Naive thymus-derived CD4-positive, alpha-beta T cell (primary cell): ENCODE measurements around the gene CDC6. TPM values are rescaled to one million over a fixed set of nuclear protein-coding genes. Genes with fewer than 3 reads are reported as not detected.

Experiments used
- ATAC-seq: fragments of 150-1000 bp; cut with Tn5 transposase; 2 replicates; pipeline ENCODE4 v1.10.0; 2021; ENCODE audit warnings: mild to moderate bottlenecking, moderate library complexity
- CTCF ChIA-PET: fragments of 350-600 bp; sonication (Branson Sonifier 250); formaldehyde crosslinking; loops from one replicate; lab custom pipeline; 2021; ENCODE audit warnings: antibody characterized with exemption; lab: Charles Lee
- POLR2A ChIA-PET: fragments of 350-600 bp; sonication (Branson Sonifier 250); formaldehyde crosslinking; loops from one replicate; lab custom pipeline; 2021; ENCODE audit warnings: antibody characterized with exemption, inconsistent platforms; lab: Charles Lee
- DNase-seq, 9 donors: peaks; one replicate each; pipeline versions ENCODE4 v3.0.0 to v3.0.0-alpha.2; 2020 to 2022; ENCODE audit warnings: mixed read lengths in 1 of 9
- H3K27ac ChIP-seq: one replicate; pipeline ENCODE4 v1.7.0; 2013; ENCODE audit warnings: mild to moderate bottlenecking, low read depth, low read length, moderate library complexity
- H3K27me3 ChIP-seq, 2 donors: one replicate each; pipeline ENCODE4 v1.7.0; 2013; ENCODE audit warnings: low read length in 2 of 2, mild to moderate bottlenecking in 2 of 2, moderate library complexity in 2 of 2; ENCODE audit not compliant: control insufficient read depth in 2 of 2, insufficient read depth in 2 of 2
- H3K36me3 ChIP-seq, 3 experiments: 1 replicate in 2 of 3; 2 replicates in 1 of 3; pipeline ENCODE4 v1.7.0; 2013; ENCODE audit warnings: low read length in 3 of 3, mild to moderate bottlenecking in 3 of 3, moderate library complexity in 1 of 3; ENCODE audit not compliant: insufficient read depth in 3 of 3, control insufficient read depth in 2 of 3
- H3K4me1 ChIP-seq, 2 donors: one replicate each; pipeline ENCODE4 v1.7.0; 2013; ENCODE audit warnings: low read length in 2 of 2, mild to moderate bottlenecking in 2 of 2, moderate library complexity in 1 of 2; ENCODE audit not compliant: control insufficient read depth in 2 of 2, insufficient read depth in 2 of 2
- H3K4me3 ChIP-seq: 2 replicates; pipeline ENCODE4 v1.7.0; 2013; ENCODE audit warnings: mild to moderate bottlenecking, low read length
- H3K9me3 ChIP-seq, 3 experiments: 1 replicate in 2 of 3; 2 replicates in 1 of 3; pipeline ENCODE4 v1.7.0; 2013; ENCODE audit warnings: low read length in 3 of 3; ENCODE audit not compliant: control insufficient read depth in 2 of 3
- H3K27ac Mint-ChIP-seq, 9 donors: one replicate each; pipeline ENCODE4 v1.8.0; 2020 to 2022; ENCODE audit warnings: mixed read lengths in 9 of 9, mild to moderate bottlenecking in 8 of 9, moderate library complexity in 5 of 9, inconsistent platforms in 2 of 9
- H3K27me3 Mint-ChIP-seq, 5 donors: one replicate each; pipeline ENCODE4 v1.8.0; 2021 to 2022; ENCODE audit warnings: mixed read lengths in 5 of 5, mild to moderate bottlenecking in 1 of 5
- H3K36me3 Mint-ChIP-seq, 5 donors: one replicate each; pipeline ENCODE4 v1.8.0; 2020 to 2022; ENCODE audit warnings: mixed read lengths in 5 of 5, mild to moderate bottlenecking in 3 of 5, inconsistent platforms in 1 of 5
- H3K4me1 Mint-ChIP-seq, 7 donors: one replicate each; pipeline ENCODE4 v1.8.0; 2020 to 2022; ENCODE audit warnings: mixed read lengths in 7 of 7, mild to moderate bottlenecking in 3 of 7, inconsistent platforms in 1 of 7
- H3K4me3 Mint-ChIP-seq, 10 donors: one replicate each; pipeline ENCODE4 v1.8.0; 2020 to 2022; ENCODE audit warnings: mild to moderate bottlenecking in 10 of 10, mixed read lengths in 10 of 10, moderate library complexity in 6 of 10, inconsistent platforms in 2 of 10
- H3K9me3 Mint-ChIP-seq, 11 donors: one replicate each; pipeline ENCODE4 v1.8.0; 2020 to 2022; ENCODE audit warnings: mixed read lengths in 11 of 11, mild to moderate bottlenecking in 4 of 11, inconsistent platforms in 1 of 11, moderate library complexity in 1 of 11
- intact Hi-C, 2 donors: fragments of 100-400 bp; cut with micrococcal nuclease; formaldehyde crosslinking; loops; one replicate each; pipeline ENCODE4 v1.15.1; 2023
- polyA plus RNA-seq, 2 donors: library from polyadenylated mRNA; unstranded; fragments of 300-500 nt; fragmentation: Illumina TruSeq; gene quantifications; one replicate each; pipeline ENCODE4 v1.2.3, GENCODE V29; 2021
- total RNA-seq, 6 experiments: library from RNA in 5 of 6; stranded (reverse) in 5 of 6; gene quantifications; 1 replicate in 5 of 6; 2 replicates in 1 of 6; pipeline ENCODE4 v1.2.3 and lab custom pipeline; 2021 to 2026

CDC6 gene
- total and polyA plus RNA-seq, 7 experiments from 2014 or later: 0.09 to 73.6 (median 0.67) TPM

GRCh38 chr17:40348136-40348504 is 60.4 kb downstream of the CDC6 start:
- peak overlapping the region in 2 of 10 donors; percentile 44 to 71 for H3K4me3 Mint-ChIP-seq

GRCh38 chr17:40348562-40349476 is 61.1 kb downstream of the CDC6 start:
- Mint-ChIP-seq H3K27ac (peak overlapping the region; percentile 52 to 82 (median 72)), H3K4me3 (peak overlapping the region in 1 of 10 donors; percentile 5), H3K9me3 (no peaks in the 10 kb centered on the region), H3K4me1 (peaks cover 21 to 72% (median 51%) of the 10 kb centered on the region in 7 donors), H3K27me3 (no peaks in the 10 kb centered on the region), H3K36me3 (peaks cover 6 to 16% (median 7%) of the 10 kb centered on the region in 5 donors)
- Histone ChIP-seq H3K4me1 (peaks cover 40 to 43% of the 10 kb centered on the region in 2 donors), H3K4me3 (no peak overlapping the region), H3K9me3 (no peaks in the 10 kb centered on the region), H3K27ac (peak overlapping the region; percentile 40), H3K27me3 (no peaks in the 10 kb centered on the region), H3K36me3 (peaks cover 2 to 49% (median 4%) of the 10 kb centered on the region in 3 experiments)
- DNase-seq: no peak
- intact Hi-C loops: no loop called here
- ATAC-seq: no peak
- ChIA-PET CTCF (interaction anchor here (0.9 to 11.9 kb wide), 3 partner anchors 26 to 57 kb away, joined by 3 to 233 read pairs (median 3); no protein-coding TSS in a partner anchor), POLR2A (interaction anchor here (1.0 to 34.9 kb wide), 3 partner anchors 9 to 33 kb away, joined by 3 to 742 read pairs (median 5); partner anchors contain the start of gene RARA)

More at GRCh38 chr17:40348136-40348504, 60.4 kb downstream of the CDC6 start:
- ATAC-seq (no peak), DNase-seq (no peak)
- peaks cover 43 to 50% of the 10 kb centered on the region in 2 donors for H3K4me1 ChIP-seq
- Mint-ChIP-seq H3K4me1 (peaks cover 28 to 79% (median 56%) of the 10 kb centered on the region in 7 donors), H3K27me3 (no peaks in the 10 kb centered on the region), H3K27ac (peak overlapping the region in 7 of 9 donors; percentile 52 to 82 (median 72)), H3K36me3 (peaks cover 6 to 21% (median 7%) of the 10 kb centered on the region in 5 donors), H3K9me3 (no peaks in the 10 kb centered on the region)
- peaks cover 2 to 44% (median 4%) of the 10 kb centered on the region in 3 experiments for H3K36me3 ChIP-seq
- no peak overlapping the region for H3K4me3 ChIP-seq
- H3K27me3 ChIP-seq: no peaks in the 10 kb centered on the region
- intact Hi-C loops: no loop called here
- H3K27ac ChIP-seq: peak overlapping the region; percentile 40
- no peaks in the 10 kb centered on the region for H3K9me3 ChIP-seq
- ChIA-PET CTCF (interaction anchor here (0.9 to 11.9 kb wide), 3 partner anchors 25 to 56 kb away, joined by 3 to 233 read pairs (median 3); no protein-coding TSS in a partner anchor), POLR2A (interaction anchor here (1.0 to 34.9 kb wide), 3 partner anchors 10 to 33 kb away, joined by 3 to 742 read pairs (median 5); partner anchors contain the start of gene RARA)

- CTCF ChIA-PET: interaction anchor here (11.9 kb wide), 1 partner anchor 45 kb away, joined by 233 read pairs; no protein-coding TSS in a partner anchor
- no peak overlapping the region for H3K27ac ChIP-seq
- H3K4me3 Mint-ChIP-seq: peak overlapping the region in 1 of 10 donors; percentile 5
Observed at GRCh38 chr17:40349477-40349894, 61.8 kb downstream of the CDC6 start.

GRCh38 chr17:40349895-40350688 is 62.4 kb downstream of the CDC6 start:
- no peaks in the 10 kb centered on the region for H3K9me3 ChIP-seq
- H3K4me3 ChIP-seq: no peak overlapping the region
- ChIA-PET POLR2A (no interaction called here), CTCF (interaction anchor here (11.9 kb wide), 1 partner anchor 45 kb away, joined by 233 read pairs; no protein-coding TSS in a partner anchor)
- Mint-ChIP-seq H3K4me3 (no peak overlapping the region), H3K4me1 (peaks cover 12 to 59% (median 41%) of the 10 kb centered on the region in 7 donors), H3K27me3 (no peaks in the 10 kb centered on the region), H3K27ac (peak overlapping the region in 7 of 9 donors; percentile 25 to 90 (median 51)), H3K9me3 (no peaks in the 10 kb centered on the region), H3K36me3 (peaks cover 6 to 16% (median 7%) of the 10 kb centered on the region in 5 donors)
- H3K27me3 ChIP-seq: no peaks in the 10 kb centered on the region
- peaks cover 27 to 31% of the 10 kb centered on the region in 2 donors for H3K4me1 ChIP-seq
- intact Hi-C loops: no loop called here
- H3K27ac ChIP-seq: no peak overlapping the region
- DNase-seq: no peak
- peaks cover 2 to 58% (median 4%) of the 10 kb centered on the region in 3 experiments for H3K36me3 ChIP-seq
- ATAC-seq: no peak

More at GRCh38 chr17:40349477-40349894, 61.8 kb downstream of the CDC6 start:
- no peak for DNase-seq
- intact Hi-C loops: no loop called here
- POLR2A ChIA-PET: interaction anchor here (34.9 kb wide), 1 partner anchor 34 kb away, joined by 742 read pairs; the partner anchor contains the start of gene RARA
- H3K9me3 ChIP-seq: no peaks in the 10 kb centered on the region
- Mint-ChIP-seq H3K27me3 (no peaks in the 10 kb centered on the region), H3K27ac (peak overlapping the region in 6 of 9 donors; percentile 49 to 80 (median 65)), H3K4me1 (peaks cover 16 to 65% (median 47%) of the 10 kb centered on the region in 7 donors), H3K9me3 (no peaks in the 10 kb centered on the region), H3K36me3 (peaks cover 6 to 16% (median 7%) of the 10 kb centered on the region in 5 donors)
- no peaks in the 10 kb centered on the region for H3K27me3 ChIP-seq
- no peak for ATAC-seq
- H3K4me3 ChIP-seq: no peak overlapping the region
- peaks cover 33 to 37% of the 10 kb centered on the region in 2 donors for H3K4me1 ChIP-seq
- H3K36me3 ChIP-seq: peaks cover 2 to 55% (median 4%) of the 10 kb centered on the region in 3 experiments

- ChIA-PET CTCF (interaction anchor here (0.8 to 11.9 kb wide), 6 partner anchors 25 to 57 kb away, joined by 3 to 233 read pairs (median 6); no protein-coding TSS in a partner anchor), POLR2A (interaction anchor here (0.7 to 3.1 kb wide), 5 partner anchors 10 to 43 kb away, joined by 3 to 15 read pairs (median 4); partner anchors contain the start of gene RARA)
- Mint-ChIP-seq H3K4me1 (peaks cover 12 to 52% (median 40%) of the 10 kb centered on the region in 7 donors), H3K27me3 (no peaks in the 10 kb centered on the region), H3K36me3 (peaks cover 6 to 17% (median 7%) of the 10 kb centered on the region in 5 donors), H3K9me3 (no peaks in the 10 kb centered on the region), H3K27ac (no peak overlapping the region), H3K4me3 (no peak overlapping the region)
- Histone ChIP-seq H3K4me3 (no peak overlapping the region), H3K27ac (no peak overlapping the region), H3K27me3 (no peaks in the 10 kb centered on the region), H3K9me3 (no peaks in the 10 kb centered on the region), H3K4me1 (peaks cover 20 to 23% of the 10 kb centered on the region in 2 donors), H3K36me3 (peaks cover 2 to 65% (median 4%) of the 10 kb centered on the region in 3 experiments)
- DNase-seq (no peak), ATAC-seq (no peak)
- intact Hi-C loops: no loop called here
Observed at GRCh38 chr17:40350689-40351358, 63.1 kb downstream of the CDC6 start.
